ENCODE measurements around the gene MMS19.
A peak's percentile ranks its signal among the peaks of the same experiment; 100 is the strongest.

Gene MMS19

GRCh38 chr10:97463363-97464132, 34.7 kb downstream of the MMS19 start:
- no peak for DNase-seq

- DNase-seq: no peak
These were observed 35.9 kb downstream of the MMS19 start for GRCh38 chr10:97462309-97462708.

GRCh38 chr10:97459933-97460332, 38.3 kb downstream of the MMS19 start:
- DNase-seq: no peak

GRCh38 chr10:97459111-97459510, 39.1 kb downstream of the MMS19 start:
- DNase-seq: no peak

- DNase-seq: no peak
These were observed 41.5 kb downstream of the MMS19 start for GRCh38 chr10:97456686-97457065.

GRCh38 chr10:97456034-97456685, 42.1 kb downstream of the MMS19 start:
- no peak for DNase-seq

GRCh38 chr10:97454330-97455036, 43.7 kb downstream of the MMS19 start:
- DNase-seq: no peak

GRCh38 chr10:97452352-97452751, 45.9 kb downstream of the MMS19 start:
- DNase-seq: no peak

GRCh38 chr10:97451605-97452004, 46.6 kb downstream of the MMS19 start:
- DNase-seq: no peak

GRCh38 chr10:97450828-97451227, 47.4 kb downstream of the MMS19 start:
- no peak for DNase-seq

GRCh38 chr10:97445722-97446639, 52.2 kb downstream of the MMS19 start, which contains the start of the genes EXOSC1 and ZDHHC16:
TSS of gene EXOSC1 (minus strand) at chr10:97446006. CDS start at chr10:97445985, 21 bp downstream.
TSS of gene ZDHHC16 (plus strand) at chr10:97446175. CDS start at chr10:97451676, 5,501 bp downstream.
- DNase-seq: peak; percentile 96

GRCh38 chr10:97445357-97445721, 52.9 kb downstream of the MMS19 start:
- DNase-seq: no peak

GRCh38 chr10:97444212-97444611, 54.0 kb downstream of the MMS19 start:
- no peak for DNase-seq

GRCh38 chr10:97442277-97442676, 55.9 kb downstream of the MMS19 start:
- no peak for DNase-seq

- DNase-seq: no peak
These were observed 63.0 kb downstream of the MMS19 start for GRCh38 chr10:97435211-97435610.

- no peak for DNase-seq
These were observed 63.7 kb downstream of the MMS19 start for GRCh38 chr10:97434557-97434956.

- DNase-seq: no peak
These were observed 64.2 kb downstream of the MMS19 start for GRCh38 chr10:97434055-97434454.

GRCh38 chr10:97428572-97428981, 69.6 kb downstream of the MMS19 start:
- no peak for DNase-seq

- DNase-seq: no peak
These were observed 70.5 kb downstream of the MMS19 start for GRCh38 chr10:97427571-97428179.

GRCh38 chr10:97426776-97427570, 71.2 kb downstream of the MMS19 start:
- no peak for DNase-seq

Measured in left hindlimb (tissue), 1 donor.